NOMO-1 treated with dmso at 0.1 percent for 144 hours (cell line): ENCODE measurements around the gene OR4E2.
"Not testable (repeated sequence)": the region's sequence is repeated elsewhere in the genome, so short reads cannot be mapped to it uniquely, and the experiment has no call there.

Source experiments
- DNase-seq: peaks from one replicate; lab custom pipeline; 2025; ENCODE audit not compliant: unreplicated experiment; lab: John Stamatoyannopoulos, UW

Gene OR4E2

GRCh38 chr14:21653331-21653885 is at the start of gene OR4E2:
OR4E2 (plus strand) TSS chr14:21653835; CDS start chr14:21665083, 11,248 bp downstream.
- no peak for DNase-seq

- DNase-seq = no peak
Observed at GRCh38 chr14:21612324-21612723, 41.3 kb upstream of the OR4E2 start.

- no peak for DNase-seq
Observed at GRCh38 chr14:21614240-21614639, 39.4 kb upstream of the OR4E2 start.

- no peak for DNase-seq
Observed at GRCh38 chr14:21617614-21618013, 36.0 kb upstream of the OR4E2 start.

GRCh38 chr14:21626491-21627230 is 27.0 kb upstream of the OR4E2 start:
- DNase-seq = no peak

GRCh38 chr14:21630503-21630902 is 23.1 kb upstream of the OR4E2 start:
- not testable (repeated sequence) for DNase-seq

GRCh38 chr14:21631084-21631483 is 22.6 kb upstream of the OR4E2 start:
- DNase-seq = no peak

GRCh38 chr14:21634840-21635239 is 18.8 kb upstream of the OR4E2 start, which contains the start of gene OR10G2:
OR10G2 (minus strand) TSS chr14:21634940; CDS start chr14:21634842, 98 bp downstream.
- no peak for DNase-seq

- no peak for DNase-seq
Observed at GRCh38 chr14:21642683-21643082, 11.0 kb upstream of the OR4E2 start.

- DNase-seq = no peak
Observed at GRCh38 chr14:21643407-21643806, 10.2 kb upstream of the OR4E2 start.

- no peak for DNase-seq
Observed at GRCh38 chr14:21647380-21647779, 6.3 kb upstream of the OR4E2 start.

- no peak for DNase-seq
Observed at GRCh38 chr14:21652209-21652808, 1.3 kb upstream of the OR4E2 start.

GRCh38 chr14:21654215-21654614 is 580 bp downstream of the OR4E2 start:
- DNase-seq = no peak

GRCh38 chr14:21656980-21657379 is 3.3 kb downstream of the OR4E2 start:
- no peak for DNase-seq

GRCh38 chr14:21668377-21668776 is 14.7 kb downstream of the OR4E2 start:
- DNase-seq = no peak

- no peak for DNase-seq
Observed at GRCh38 chr14:21669284-21669683, 15.6 kb downstream of the OR4E2 start.

- no peak for DNase-seq
Observed at GRCh38 chr14:21671371-21671770, 17.7 kb downstream of the OR4E2 start.

GRCh38 chr14:21672116-21672515 is 18.5 kb downstream of the OR4E2 start:
- DNase-seq = no peak

- no peak for DNase-seq
Observed at GRCh38 chr14:21673718-21674117, 20.1 kb downstream of the OR4E2 start, which contains the start of gene OR4E1. OR4E1 (minus strand) TSS chr14:21673818; CDS start chr14:21670935, 2,883 bp downstream.

GRCh38 chr14:21675566-21675965 is 21.9 kb downstream of the OR4E2 start:
- no peak for DNase-seq

GRCh38 chr14:21680072-21680471 is 26.4 kb downstream of the OR4E2 start:
- no peak for DNase-seq

GRCh38 chr14:21686468-21686867 is 32.8 kb downstream of the OR4E2 start:
- no peak for DNase-seq
